GM23338 (cell line): ENCODE measurements around the gene RFX8.

Experiments used
- CTCF ChIP-seq, 2 experiments: fragments of 200-600 bp in 1 of 2; sonication (generic) in 1 of 2; conservative IDR thresholded peaks; 2 replicates each; pipeline versions ENCODE4 v1.5.1 to v1.6.1; 2016 to 2017; ENCODE audit warnings: antibody characterized with exemption in 2 of 2, low read depth in 2 of 2, mild to moderate bottlenecking in 2 of 2, moderate library complexity in 1 of 2
- EZH2phosphoT487 ChIP-seq: fragments of 200-600 bp; sonication (generic); IDR thresholded peaks from one replicate; pipeline ENCODE4 v1.8.1; 2018; ENCODE audit warnings: antibody characterized with exemption; ENCODE audit not compliant: unreplicated experiment
- JUNB ChIP-seq: IDR thresholded peaks from one replicate; pipeline ENCODE4 v1.6.1; 2016; ENCODE audit warnings: antibody characterized with exemption; ENCODE audit not compliant: unreplicated experiment
- POLR2AphosphoS5 ChIP-seq: IDR thresholded peaks from 2 replicates; pipeline ENCODE4 v1.6.1; 2016; ENCODE audit warnings: antibody characterized with exemption, low read depth
- REST ChIP-seq: IDR thresholded peaks from one replicate; pipeline ENCODE4 v1.6.1; 2018; ENCODE audit warnings: antibody characterized with exemption; ENCODE audit not compliant: unreplicated experiment

- TF ChIP-seq CTCF (conservative IDR thresholded peaks at IDR 0.05; ENCODE audit: low read depth in 2 of 2) (no peak), REST (no peak), POLR2AphosphoS5 (no peak), JUNB (no peak), EZH2phosphoT487 (no peak)
Observed at GRCh38 chr2:101442042-101442666, 32.8 kb downstream of the RFX8 start.
